ENCODE results near the gene BLM.

BLM gene

DNA sequence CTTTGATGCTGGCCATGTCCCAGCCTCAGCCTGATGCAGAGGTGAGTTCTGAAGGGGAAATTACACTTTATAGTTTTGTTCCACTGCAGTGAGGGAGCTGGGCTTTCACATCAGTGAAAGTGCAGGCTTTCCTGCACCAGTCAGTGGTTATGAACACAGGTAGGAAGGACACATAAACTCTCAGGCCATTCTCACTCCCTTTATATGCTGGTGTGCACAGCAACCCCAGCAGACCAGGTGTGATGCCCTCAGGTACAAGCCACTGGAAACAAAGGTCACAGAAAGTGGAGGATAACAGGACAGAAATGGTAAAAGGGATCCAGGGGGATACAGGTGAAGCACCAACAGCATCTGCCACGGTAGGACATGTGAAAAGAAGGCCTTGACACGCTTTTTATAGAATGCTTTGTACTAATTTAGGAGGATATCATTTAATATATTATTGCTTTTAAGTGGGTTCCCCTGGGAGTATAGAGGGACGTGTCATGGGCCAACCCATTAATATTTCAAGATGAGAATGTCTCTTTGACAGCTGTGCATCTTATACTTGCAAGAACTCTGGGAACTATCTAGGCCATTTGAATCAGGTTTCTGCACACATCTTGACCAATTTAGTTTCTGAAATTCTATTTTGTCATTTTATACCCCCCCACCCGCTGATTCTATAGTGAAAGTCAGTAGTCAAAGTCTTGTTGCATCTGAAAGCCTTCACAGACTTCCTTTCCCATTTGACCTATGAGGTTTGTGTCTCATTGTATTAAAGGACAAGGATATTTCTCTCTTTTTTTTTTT, 25.0 kb upstream of the BLM start:
- no peak for DNase-seq

DNA sequence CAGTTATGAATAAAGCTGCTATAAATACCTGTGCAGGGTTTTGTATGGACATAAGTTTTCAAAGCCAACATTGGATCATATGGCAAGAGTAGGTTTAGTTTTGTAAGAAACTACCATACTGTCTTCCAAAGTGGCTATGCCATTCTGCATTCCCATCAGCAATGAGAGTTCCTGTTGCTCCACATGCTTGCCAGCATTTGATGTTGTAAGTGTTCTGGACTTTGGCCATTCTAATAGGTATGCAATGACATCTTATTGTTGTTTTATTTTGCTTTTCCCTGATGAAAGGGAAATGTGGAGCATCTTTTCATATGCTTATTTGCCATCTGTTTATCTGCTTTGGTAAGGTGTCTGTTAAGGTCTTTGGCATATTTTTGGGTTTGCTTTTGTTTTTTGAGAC, 22.2 kb upstream of the BLM start:
- no peak for DNase-seq

DNA sequence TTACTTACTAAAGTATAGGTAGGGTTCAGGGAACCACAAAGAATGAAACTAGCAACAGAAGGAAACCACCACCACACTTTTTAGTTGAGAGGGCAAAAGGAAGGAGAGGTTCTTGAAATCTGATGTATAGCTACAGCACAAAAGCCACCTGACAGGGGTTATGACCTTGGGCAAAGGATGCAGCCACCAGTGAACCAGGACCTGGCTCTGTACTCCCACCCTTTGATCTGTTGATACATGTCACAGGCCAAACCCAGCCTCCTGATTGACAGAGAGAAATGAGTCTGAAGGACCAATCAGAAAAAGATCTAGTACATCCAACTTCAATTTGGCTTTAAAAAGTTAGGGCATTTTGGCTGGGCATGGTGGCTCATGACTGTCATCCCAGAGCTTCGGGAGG, 20.0 kb upstream of the BLM start:
- no peak for DNase-seq

DNA sequence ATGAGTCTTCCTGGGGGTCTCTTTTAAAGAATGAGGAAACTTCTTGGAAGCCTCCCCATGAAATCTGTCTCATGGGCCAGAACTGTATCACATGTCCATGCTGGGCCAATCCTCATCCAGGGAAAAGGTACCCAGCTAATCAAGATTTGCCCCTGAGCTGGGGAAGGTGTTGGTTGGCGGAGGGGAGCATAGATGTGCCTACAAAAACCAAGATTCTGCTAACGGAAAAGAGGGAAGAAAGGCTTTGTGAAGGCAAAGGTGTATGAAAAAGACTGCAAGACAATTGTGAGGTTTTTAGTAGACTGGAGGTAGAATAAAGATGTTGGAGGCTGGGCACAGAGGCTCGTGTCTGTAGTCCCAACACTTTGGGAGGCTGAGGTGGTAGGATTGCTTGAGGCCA, 18.5 kb upstream of the BLM start:
- no peak for DNase-seq

DNA sequence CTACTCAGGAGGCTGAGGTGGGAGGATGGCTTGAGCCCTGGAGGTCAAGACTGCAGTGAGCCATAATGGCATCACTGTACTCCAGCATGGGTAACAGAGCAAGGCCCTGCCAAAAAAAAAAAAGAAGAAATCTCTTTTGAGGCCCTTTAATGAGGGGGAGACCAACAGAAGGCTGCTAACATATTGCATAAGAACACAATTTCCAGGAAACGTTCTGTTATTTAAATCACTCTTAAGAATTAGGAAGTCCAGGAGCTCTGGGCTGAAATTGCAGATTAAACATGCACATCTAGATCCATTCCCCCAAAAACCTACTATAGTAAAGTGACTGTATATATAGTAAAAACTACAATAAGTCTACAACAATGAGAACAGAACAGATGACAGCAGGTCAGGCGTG, 16.1 kb upstream of the BLM start:
- no peak for DNase-seq

DNA sequence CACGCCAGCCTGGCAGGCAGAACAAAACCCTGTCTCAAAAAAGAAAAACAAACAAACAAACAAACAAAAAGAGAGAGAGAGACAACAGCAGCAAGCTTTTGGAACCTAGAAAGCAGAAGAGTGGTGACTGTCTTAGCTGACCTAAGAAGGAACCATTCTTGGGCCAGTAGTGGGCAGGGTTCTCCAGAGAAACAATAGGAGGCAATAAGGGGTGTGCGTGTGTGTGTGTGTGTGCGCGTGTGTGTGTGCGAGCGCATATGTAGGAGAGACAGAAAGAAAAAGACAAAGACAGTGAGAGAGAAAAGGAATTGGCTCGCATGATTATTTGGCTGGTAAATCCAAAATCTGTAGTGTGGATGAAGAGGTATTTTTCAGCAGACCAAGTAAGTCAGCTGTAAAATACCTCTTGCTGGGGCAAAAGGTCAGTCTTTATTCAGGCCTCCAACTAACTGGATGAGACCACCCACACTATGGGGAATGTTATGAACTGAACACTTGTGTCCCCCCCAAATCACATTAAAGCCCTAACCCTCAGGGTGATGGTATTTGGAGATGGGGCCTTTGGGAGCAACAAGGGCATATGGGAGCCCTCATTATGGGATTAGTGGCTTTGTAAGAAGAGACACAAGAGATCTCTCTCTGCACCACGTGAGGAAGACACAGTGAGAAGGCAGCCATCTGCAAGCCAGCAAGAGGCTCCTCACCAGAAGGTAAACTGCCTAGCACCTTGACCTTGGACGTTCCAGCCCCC, 15.1 kb upstream of the BLM start:
- no peak for DNase-seq

DNA sequence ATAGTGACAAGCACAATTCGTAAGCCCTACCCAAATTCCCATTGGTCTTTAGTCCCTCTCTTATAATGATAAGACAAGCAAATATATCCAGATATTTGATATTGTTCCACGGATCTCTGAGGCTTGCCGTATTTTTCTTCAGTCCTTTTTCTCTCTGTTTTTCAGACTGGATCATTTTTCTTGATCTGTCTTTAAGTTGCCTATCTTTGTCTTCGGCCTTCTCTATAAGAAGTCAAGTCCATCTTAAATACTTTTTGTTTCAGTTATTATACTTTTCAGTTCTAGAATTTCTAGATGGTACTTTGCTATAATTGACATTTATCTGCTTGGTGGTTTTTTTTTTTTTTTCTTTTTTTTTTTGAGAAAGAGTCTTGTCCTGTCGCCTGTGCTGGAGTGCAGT, 13.7 kb upstream of the BLM start:
- DNase-seq = no peak

DNA sequence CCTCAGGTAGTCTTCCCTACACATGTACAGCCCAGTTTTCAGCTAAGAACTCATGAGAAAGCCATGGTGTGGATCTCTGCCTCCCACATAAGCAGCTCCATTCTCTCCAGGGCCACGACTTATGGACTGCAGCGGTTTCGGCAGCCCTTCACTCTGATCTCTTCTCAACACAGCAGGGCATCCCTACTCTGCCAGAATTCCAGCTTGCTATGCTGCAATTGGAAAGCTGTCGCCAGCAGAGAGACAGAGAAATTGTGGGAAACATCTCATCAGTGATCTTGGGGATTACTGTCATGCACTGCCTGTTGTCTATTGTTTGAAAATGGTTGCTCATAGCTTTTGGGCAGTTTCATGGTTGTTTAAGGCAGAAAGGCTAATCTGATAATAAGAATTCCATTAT, 11.9 kb upstream of the BLM start:
- no peak for DNase-seq

DNA sequence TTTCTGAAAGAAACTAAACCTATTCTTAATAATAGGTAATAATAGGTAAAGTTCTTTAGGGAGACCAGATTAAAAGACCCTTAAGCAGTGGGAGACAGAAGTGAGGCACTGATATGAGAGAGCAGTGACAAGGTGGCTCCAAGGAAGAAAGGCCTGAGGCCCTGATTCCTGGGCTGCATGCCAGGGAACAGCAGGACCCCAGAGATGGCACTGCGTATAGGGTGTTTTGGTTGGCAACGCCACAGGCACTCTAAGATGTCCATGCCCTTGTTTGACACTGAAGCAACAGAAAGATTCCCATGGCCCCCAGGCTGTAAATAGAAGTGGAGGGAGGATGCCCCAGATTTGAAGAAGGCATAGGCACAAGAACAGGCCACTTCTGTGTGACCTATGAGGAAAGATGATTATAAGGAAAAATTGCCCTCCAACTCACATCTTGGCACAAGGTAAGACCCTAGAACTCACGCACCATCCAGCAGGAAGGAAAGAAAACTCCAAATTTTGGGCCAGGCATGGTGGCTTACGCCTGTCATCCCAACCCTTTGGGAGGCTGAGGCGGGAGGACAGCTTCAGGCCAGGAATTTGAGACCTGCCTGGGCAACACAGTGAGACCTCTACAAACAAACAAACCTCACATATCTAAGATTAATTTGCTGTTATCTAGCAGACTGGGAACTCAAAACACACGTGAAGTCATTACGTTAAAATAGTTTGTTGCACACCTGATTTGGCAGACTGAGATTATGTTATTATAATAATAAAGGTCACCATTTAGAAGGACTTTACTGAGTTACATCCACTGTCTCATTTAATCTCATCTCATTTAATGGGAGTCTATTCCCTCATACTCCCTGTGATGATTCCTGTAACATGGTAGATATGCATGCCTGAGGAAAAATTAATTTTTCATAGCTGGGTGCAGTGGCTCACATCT, 10.5 kb upstream of the BLM start:
- no peak for DNase-seq

DNA sequence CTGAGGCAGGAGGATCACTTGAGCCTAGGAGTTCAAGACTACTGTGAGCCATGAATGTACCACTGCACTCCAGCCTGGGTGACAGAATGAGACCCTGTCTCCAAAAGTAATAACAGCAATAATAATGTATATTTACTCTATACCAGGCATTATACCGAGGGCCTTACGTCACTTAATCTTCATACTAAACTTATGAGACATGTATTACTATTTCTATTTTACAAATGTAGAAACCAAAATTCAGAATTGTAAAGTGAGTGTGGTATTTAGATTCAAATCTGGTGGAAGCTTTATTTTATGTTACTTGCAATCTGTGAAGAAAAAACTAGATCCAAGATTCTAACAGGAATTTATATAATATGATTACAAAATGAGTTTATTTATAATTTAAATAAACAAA, 9.7 kb upstream of the BLM start:
- DNase-seq = no peak

DNA sequence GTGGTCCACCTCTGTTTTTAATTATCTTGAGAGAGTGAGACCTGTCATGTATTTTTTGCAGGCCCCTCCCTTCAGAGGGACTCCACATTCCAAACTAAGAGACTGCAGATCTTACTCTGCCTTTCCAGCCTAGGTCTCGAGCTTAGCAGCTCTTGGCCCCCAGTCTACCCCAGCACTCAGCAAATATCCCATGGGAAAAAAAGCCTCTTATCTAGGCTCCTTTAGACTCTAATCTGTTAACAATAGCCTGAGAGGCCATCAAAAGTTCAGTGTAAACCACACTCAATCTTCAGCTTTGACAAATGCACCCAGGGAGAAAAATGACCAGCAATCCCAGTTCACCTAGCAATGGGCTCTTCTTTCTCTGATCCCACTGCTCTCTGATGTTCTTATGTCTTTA, 8.6 kb upstream of the BLM start:
- DNase-seq = no peak

DNA sequence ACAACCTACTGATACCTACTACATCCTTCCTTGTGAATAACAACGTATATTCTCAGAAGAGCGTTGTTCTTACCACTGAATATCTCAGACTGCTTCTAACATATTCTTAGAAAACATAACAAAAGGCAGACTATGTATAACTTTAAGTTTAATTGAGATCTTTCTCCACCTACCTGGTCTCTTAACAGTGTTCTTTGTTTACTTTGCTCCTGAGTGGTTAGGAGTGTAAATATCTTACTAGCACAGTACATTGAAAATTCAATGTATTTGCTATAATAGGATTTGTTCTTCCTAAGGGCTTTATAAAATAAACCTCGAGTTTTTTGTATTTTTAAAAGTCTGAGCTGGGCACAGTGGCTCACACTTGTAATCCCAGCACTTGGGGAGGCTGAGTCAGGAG, 7.9 kb upstream of the BLM start:
- DNase-seq = no peak

DNA sequence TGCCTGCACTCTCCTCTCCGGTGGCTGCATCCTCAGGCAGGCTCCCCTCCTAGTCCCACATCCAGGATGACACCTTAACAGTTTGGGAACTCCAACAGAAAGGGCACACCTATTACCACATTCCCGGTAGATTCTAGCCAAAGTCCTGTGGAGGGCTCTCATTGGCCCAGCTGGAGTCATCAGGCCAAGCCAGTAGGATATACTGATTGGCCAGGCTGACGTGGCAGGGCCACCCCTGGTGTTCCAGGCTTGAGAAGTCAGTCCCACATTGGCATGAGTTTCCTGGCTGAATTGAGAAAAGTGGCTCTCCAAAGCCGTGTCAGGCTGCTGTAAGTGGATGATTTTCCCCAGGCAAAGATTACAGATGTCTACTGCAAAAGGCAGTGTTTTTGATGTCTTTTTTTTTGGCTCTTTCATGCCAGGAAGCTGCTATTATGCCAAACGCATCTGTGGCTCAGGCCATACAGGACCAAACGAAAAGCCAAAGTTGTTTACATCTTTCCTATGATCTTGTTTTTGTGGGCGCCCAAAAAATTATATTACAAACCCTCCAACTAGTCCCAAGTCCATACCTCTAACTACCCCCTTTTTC, 6.6 kb upstream of the BLM start:
- DNase-seq = no peak

DNA sequence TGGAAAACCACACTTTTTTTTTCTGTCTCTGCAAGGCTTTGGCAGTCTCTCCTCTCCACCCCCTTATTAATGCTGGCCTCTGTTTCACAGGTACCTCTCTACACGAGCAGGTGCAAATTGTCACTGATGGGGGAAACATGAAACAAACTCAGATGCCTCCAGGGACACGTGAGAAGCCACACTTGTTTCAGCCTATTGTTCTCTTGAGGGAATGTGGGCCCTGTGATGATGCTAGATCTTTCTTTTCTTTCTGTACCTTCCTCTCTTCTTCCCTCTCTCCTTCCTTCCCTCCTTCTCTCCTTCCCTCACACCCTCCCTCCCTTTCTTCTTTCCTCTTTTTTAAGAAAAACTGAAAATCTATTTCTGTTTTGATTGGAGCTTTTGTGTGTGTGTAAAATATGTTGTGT, 5.7 kb upstream of the BLM start:
- DNase-seq = no peak

DNA sequence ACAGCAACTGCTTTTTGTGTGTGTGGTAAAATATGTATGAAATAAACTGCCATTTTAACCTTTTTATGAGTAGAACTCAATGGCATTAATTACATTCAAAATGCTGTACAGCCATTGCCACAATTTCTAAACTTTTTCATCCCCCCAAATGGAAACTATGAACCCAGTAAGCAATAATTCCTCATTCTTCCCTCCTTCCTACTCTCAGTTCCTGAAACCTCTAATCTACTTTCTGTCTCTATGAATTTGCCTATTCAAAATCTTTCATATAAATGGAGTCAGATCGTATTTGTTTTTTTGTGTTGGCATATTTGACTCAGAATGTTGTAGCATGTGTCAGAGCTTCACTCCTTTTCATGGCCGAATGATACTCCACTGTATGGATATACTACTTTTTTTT, 5.3 kb upstream of the BLM start:
- no peak for DNase-seq

DNA sequence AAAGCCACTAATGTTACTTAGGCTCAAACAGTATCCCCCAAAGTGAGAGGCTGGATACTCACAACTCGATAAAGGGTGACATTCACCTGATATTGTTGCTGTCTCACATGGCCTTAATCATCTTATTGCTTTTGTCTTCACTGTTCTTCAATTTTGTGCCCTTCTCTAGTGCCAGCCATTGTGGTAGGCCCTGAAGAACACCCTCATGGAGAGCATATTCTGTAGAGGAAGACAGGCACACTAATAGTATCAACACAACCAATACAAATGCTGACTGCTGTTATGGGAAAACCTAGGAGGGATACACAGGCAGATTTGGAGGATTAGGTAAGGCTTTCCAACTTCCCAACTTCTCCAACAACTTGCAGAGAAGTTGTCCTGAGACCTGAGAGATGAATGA, 4.1 kb upstream of the BLM start:
- no peak for DNase-seq

DNA sequence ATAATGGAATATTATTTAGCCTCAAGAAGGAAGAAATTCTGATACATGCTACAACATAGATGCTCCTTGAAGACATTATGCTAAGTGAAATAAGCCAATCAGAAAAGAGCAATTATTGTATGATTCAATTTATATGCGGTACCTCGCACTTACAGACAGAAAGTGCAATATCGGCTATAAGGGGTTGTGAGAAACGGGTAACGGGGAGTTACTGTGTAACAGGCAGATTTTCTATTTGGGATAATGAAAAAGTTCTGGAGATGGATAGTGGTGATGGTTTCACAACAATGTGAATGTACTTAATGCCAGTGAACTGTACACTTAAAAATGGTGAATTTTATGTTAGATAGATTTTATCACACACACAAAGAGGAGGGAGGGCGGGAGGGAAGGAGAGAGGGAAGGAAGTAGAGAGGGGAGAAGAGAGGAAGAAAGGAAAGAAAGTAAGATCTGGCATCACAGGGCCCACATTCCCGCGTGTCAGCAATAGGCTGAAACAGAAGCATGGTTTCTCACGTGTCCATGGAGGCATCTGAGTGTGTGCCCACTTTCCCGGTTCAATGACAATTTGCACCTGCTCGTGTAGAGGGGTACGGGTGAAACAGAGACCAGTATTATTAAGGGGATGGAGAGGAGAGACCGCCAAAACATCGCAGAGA, 700 bp upstream of the BLM start:
- no peak for DNase-seq

DNA sequence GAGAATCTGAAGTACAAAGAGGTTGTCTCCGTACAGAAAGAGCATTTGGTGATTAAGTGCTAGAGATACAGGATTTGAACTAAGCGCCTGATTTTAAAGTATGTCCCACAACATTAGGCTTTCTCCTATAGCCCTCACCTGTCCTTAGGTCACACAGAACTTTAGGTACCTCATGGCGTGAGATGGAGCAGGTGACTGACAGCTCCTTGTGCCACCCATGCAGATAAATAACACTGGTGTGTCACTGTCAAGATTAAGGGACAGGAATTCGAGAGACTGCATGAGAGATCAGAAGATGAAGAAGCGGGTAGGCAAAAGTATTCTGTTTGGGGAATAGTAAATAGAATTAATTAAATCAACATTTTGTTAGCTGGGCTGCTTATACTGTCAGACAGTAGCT, 1.1 kb downstream of the BLM start:
- DNase-seq = no peak

DNA sequence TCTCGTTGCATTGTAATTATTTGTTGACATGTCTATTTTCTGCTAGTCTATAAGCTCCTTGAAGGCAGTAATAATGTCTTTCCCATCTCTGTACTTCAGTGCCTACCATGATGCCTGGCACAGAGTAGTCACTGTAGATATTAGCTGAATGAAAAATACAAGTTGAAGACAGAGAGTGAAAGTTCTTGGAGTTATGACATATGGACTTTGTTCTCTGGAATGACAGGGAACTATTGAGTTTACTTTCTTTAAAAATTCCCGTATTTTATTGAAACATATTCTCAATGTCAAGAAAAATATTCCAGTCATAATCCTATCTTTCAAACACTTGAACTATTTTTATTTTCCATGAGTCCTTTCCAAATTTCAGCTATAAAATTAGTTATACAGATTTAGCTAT, 3.0 kb downstream of the BLM start:
- DNase-seq = no peak

DNA sequence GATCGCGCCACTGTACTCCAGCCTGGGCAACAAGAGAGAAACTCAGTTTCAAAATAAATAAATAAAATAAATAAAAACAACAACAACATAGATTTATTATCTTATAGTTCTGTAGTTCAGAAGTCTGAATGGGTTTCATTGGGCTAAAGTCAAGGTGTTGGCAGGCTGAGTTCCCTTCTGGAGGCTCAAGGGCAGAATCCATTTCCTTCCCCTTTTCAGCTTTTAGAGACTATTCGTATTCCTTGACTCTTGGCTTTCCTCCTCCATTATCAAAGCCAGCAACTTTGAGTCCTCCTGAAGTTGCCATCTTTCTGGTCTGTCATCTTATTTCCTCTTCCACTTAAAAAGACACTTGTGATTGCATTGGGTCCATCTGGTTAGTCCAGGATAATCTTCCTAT, 12.1 kb downstream of the BLM start:
- DNase-seq = no peak

DNA sequence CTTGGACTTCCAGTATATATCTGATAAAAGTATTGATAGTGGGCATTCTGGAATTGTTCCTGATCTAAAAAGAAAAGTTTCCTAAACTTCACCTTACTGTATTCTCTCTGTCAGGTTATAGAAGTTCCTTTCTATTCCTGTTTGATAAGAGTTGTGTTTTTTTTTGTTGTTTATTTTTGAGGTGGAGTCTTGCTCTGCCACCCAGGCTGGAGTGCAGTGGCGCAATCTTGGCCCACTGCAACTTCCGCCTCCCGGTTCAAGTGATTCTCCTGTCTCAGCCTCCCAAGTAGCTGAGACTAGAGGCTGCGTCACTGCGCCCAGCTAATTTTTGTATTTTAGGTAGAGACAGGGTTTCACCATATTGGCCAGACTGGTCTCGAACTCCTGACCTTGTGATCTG, 13.1 kb downstream of the BLM start:
- DNase-seq = no peak

DNA sequence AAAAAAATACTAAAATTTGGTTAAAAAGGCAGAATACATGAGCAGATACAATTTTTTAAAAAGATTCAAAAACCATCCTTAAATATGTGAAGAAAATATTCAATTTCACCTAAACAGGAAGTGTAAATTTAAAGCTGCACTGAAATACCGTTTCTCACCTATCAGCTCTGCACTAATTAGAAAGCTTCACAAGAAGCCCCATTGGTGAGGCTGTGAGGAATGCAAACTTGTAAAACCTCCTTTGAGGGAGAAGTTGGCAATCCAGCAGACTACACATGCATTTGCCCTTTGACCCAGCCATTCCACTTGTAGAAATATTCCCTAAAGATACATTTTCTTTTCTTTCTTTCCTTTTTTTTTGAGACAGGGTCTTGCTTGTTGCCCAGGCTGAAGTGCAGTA, 18.8 kb downstream of the BLM start:
- DNase-seq = no peak

DNA sequence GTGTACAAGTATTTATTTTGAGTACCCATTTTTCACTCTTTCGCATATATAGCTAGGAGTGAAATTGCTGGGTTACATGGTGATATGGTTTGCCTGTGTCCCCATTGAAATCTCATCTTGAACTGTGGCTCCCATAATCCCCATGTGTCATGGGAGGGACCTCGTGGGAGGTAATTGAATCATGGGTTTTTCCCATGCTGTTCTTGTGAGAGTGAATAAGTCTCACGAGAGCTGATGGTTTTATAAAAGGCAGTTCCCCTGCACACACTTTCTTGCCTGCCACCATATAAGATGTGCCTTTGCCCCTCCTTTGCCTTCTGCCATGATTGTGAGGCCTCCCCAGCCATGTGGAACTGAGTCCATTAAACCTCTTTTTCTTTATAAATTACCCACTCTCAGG, 23.4 kb downstream of the BLM start:
- peak; percentile 64 for DNase-seq

All from activated effector memory CD4-positive, alpha-beta T cell treated with anti-CD3 and anti-CD28 coated beads, Interleukin-2, amount 50 U/mL, for 16 hours (primary cell).